ENCODE results near the gene CADM4. TPM values are rescaled to one million over a fixed set of nuclear protein-coding genes. Genes with fewer than 3 reads are reported as not detected.
"Not testable (repeated sequence)": the region's sequence is repeated elsewhere in the genome, so short reads cannot be mapped to it uniquely, and the experiment has no call there.

Gene CADM4, protein sequence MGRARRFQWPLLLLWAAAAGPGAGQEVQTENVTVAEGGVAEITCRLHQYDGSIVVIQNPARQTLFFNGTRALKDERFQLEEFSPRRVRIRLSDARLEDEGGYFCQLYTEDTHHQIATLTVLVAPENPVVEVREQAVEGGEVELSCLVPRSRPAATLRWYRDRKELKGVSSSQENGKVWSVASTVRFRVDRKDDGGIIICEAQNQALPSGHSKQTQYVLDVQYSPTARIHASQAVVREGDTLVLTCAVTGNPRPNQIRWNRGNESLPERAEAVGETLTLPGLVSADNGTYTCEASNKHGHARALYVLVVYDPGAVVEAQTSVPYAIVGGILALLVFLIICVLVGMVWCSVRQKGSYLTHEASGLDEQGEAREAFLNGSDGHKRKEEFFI
- polyA plus RNA-seq (2013, experiment 1 of 4): 36.9 TPM
- 44.0 TPM for polyA plus RNA-seq (2013, experiment 2 of 4)
- polyA plus RNA-seq (2013, experiment 3 of 4): 32.5 TPM
- 34.5 TPM for polyA plus RNA-seq (2013, experiment 4 of 4)

DNA sequence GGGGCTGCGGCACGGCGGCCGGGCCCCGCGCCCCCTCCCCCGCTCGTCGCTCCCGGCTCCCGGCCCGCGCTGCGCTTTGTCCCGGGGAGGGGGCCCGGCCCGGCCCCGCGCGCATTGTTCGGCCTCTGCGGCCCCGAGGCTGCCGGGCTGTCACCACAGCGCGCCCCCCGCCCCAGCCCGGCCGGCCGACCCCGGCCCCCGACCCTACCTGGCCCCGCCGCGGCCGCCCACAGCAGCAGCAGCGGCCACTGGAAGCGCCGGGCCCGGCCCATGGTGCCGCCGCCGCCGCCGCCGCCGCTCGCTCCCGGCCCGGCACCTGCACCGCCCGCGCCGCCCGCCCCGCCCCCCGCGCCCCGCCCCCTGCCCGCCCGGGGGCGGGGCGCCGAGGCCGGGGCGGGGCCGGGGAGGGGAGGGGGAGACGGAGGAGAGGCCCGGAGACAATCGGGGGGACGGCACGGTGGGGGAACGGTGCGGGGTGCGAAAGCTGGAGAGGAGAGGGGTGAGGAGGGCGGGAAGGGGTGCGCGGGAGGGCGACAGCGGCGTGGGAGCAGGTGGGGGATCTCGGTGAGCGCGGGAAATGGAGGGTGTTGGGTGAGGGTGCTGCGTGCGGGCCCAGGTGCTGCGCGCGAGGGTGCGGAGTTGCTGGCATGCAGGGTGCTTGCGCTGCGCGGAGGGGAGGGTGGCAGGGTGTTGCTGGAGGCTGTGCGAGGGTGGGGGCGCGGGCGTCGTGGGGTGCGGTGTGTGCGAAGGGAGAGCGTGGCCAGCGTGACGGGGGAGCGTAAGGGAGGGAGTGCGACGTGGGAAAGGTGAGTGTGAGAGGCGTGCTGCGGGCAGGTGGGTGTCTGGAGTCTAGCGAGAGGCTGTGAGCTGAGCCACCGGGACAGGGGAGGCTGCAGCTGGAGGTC lies at the start of gene CADM4:
TSS of gene CADM4 (minus strand) at position 332 of the 905 bp plus-strand sequence. CDS start at position 272, 60 bp downstream.
- Histone ChIP-seq H3K27me3 (ENCODE audit: control insufficient read depth, insufficient read depth, low read length, poor library complexity, severe bottlenecking) (peaks cover 46% of the 10 kb centered on the region), H3K36me3 (ENCODE audit: control insufficient read depth, insufficient read depth, low read length) (no peaks in the 10 kb centered on the region)
- WGBS, 2 experiments: 1% methylated on average over 110 of the region's 110 CpGs

DNA sequence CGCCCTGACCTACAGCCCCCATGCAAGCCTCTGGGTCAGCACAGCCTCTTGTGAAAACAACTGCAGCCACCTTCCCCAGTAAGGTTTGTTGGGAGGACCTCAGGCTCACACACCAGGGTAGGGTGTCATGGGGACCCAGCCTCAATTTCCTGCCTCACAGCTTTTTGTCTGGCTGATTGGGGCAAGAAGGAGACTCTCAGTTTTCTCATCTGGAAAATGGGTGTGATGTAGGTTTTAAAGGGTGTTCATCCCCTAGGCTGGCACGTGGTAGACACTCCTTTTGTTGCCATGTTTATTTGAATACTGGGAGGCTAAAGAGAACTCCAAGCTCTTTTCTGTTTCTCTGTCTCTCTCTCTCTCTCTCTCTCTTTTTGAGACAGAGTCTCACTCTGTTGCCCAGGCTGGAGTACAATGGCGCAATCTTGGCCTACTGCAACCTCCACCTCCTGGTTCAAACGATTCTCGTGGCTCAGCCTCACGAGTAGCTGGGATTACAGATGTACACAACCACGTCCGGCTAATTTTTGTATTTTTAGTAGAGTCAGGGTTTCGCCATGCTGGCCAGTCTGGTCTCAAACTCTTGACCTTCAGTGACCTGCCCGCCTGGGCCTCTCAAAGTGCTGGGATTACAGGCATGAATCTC lies 48.5 kb upstream of the CADM4 start:
- H3K27me3 ChIP-seq (ENCODE audit: control insufficient read depth, insufficient read depth, low read length, poor library complexity, severe bottlenecking): no peaks in the 10 kb centered on the region
- H3K9me3 ChIP-seq (ENCODE audit: control insufficient read depth, low read length): no peaks in the 10 kb centered on the region
- H3K4me1 ChIP-seq (ENCODE audit: control insufficient read depth, insufficient read depth, low read length): peaks cover 11% of the 10 kb centered on the region
- whole genome bisulfite sequencing, 2 experiments: 86 to 88% methylated on average over 10 of the region's 10 CpGs
- no peak overlapping the region for H3K27ac ChIP-seq (ENCODE audit: insufficient read depth, low read depth, low read length, poor library complexity, severe bottlenecking)
- H3K4me3 ChIP-seq (ENCODE audit: insufficient read depth, low read depth, low read length): no peak overlapping the region
- no peaks in the 10 kb centered on the region for H3K36me3 ChIP-seq (ENCODE audit: control insufficient read depth, insufficient read depth, low read length)

More for the DNA sequence above, at the start of gene CADM4:
- peak within 1 kb of the TSS; percentile 73 for H3K4me3 ChIP-seq (ENCODE audit: insufficient read depth, low read depth, low read length)
- H3K4me1 ChIP-seq (ENCODE audit: control insufficient read depth, insufficient read depth, low read length): peaks cover 20% of the 10 kb centered on the region
- no peak within 1 kb of the TSS for H3K27ac ChIP-seq (ENCODE audit: insufficient read depth, low read depth, low read length, poor library complexity, severe bottlenecking)
- H3K9me3 ChIP-seq (ENCODE audit: control insufficient read depth, low read length): no peaks in the 10 kb centered on the region

DNA sequence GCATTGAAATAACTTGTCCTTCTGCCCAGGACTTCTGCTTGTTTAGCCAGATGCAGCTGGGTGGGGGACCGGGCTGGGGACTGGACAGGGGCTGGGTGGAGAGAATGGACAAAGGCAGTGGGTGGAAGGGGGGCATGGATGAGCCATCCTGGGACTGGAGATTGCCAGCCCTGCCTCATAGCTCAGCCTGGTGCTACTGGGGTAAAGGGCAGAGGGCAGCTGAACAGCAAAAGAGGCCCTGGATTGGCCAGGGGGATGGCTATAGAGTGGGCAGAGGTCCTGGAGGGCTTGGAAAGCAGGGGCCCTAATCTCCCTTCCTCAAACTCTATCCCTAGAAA lies 48.0 kb upstream of the CADM4 start:
- H3K4me1 ChIP-seq (ENCODE audit: control insufficient read depth, insufficient read depth, low read length): peaks cover 11% of the 10 kb centered on the region
- H3K36me3 ChIP-seq (ENCODE audit: control insufficient read depth, insufficient read depth, low read length): no peaks in the 10 kb centered on the region
- no peaks in the 10 kb centered on the region for H3K9me3 ChIP-seq (ENCODE audit: control insufficient read depth, low read length)
- peak overlapping the region; percentile 77 for H3K27ac ChIP-seq (ENCODE audit: insufficient read depth, low read depth, low read length, poor library complexity, severe bottlenecking)
- no peaks in the 10 kb centered on the region for H3K27me3 ChIP-seq (ENCODE audit: control insufficient read depth, insufficient read depth, low read length, poor library complexity, severe bottlenecking)
- no peak overlapping the region for H3K4me3 ChIP-seq (ENCODE audit: insufficient read depth, low read depth, low read length)
- 84 to 92% methylated on average over 1 of the region's 1 CpG for WGBS, 2 experiments

DNA sequence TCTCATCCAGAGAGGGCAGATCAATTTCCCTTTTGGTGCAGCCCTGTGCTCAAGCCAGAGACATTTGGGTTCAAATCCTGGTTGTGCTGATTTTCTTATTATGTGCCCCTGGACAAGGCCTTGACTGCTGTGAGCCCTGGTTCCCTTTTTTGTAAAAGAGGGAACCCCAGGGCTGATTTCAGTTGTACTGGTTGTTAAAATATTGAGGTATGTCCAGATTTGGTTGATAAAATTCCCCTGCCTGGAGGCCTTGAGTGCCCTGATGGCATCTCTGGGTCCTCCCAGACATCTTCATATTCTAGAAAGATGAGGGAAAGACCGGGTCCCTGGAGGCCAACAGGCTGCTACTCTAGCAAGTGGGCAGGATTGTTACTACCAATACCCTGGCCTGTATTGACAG lies 44.7 kb upstream of the CADM4 start:
- Histone ChIP-seq H3K4me3 (ENCODE audit: insufficient read depth, low read depth, low read length) (no peak overlapping the region), H3K27ac (ENCODE audit: insufficient read depth, low read depth, low read length, poor library complexity, severe bottlenecking) (no peak overlapping the region), H3K9me3 (ENCODE audit: control insufficient read depth, low read length) (no peaks in the 10 kb centered on the region), H3K36me3 (ENCODE audit: control insufficient read depth, insufficient read depth, low read length) (no peaks in the 10 kb centered on the region), H3K27me3 (ENCODE audit: control insufficient read depth, insufficient read depth, low read length, poor library complexity, severe bottlenecking) (no peaks in the 10 kb centered on the region), H3K4me1 (ENCODE audit: control insufficient read depth, insufficient read depth, low read length) (peaks cover 11% of the 10 kb centered on the region)
- 86 to 97% methylated on average over 1 of the region's 1 CpG for WGBS, 2 experiments

DNA sequence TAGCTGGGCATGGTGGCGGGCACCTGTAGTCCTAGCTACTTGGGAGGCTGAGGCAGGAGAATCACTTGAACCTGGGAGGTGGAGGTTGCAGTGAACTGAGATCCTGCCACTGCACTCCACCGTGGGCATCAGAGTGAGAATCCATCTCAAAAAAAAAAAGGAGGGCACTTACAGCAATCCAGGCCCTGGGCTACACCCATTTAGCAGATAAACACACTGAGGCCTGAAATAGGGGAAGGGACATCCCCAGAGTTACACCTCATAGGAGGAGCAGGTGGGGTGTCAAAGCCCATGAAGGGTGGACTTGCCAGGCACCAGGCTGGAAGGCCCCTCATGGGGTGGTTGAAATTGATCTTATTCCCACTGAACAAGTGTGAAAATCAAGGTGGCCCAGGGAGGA lies 44.3 kb upstream of the CADM4 start:
- Histone ChIP-seq H3K27me3 (ENCODE audit: control insufficient read depth, insufficient read depth, low read length, poor library complexity, severe bottlenecking) (no peaks in the 10 kb centered on the region), H3K36me3 (ENCODE audit: control insufficient read depth, insufficient read depth, low read length) (no peaks in the 10 kb centered on the region), H3K9me3 (ENCODE audit: control insufficient read depth, low read length) (no peaks in the 10 kb centered on the region), H3K27ac (ENCODE audit: insufficient read depth, low read depth, low read length, poor library complexity, severe bottlenecking) (no peak overlapping the region), H3K4me1 (ENCODE audit: control insufficient read depth, insufficient read depth, low read length) (peaks cover 11% of the 10 kb centered on the region), H3K4me3 (ENCODE audit: insufficient read depth, low read depth, low read length) (no peak overlapping the region)
- WGBS, 2 experiments: 92% methylated on average over 2 of the region's 2 CpGs

DNA sequence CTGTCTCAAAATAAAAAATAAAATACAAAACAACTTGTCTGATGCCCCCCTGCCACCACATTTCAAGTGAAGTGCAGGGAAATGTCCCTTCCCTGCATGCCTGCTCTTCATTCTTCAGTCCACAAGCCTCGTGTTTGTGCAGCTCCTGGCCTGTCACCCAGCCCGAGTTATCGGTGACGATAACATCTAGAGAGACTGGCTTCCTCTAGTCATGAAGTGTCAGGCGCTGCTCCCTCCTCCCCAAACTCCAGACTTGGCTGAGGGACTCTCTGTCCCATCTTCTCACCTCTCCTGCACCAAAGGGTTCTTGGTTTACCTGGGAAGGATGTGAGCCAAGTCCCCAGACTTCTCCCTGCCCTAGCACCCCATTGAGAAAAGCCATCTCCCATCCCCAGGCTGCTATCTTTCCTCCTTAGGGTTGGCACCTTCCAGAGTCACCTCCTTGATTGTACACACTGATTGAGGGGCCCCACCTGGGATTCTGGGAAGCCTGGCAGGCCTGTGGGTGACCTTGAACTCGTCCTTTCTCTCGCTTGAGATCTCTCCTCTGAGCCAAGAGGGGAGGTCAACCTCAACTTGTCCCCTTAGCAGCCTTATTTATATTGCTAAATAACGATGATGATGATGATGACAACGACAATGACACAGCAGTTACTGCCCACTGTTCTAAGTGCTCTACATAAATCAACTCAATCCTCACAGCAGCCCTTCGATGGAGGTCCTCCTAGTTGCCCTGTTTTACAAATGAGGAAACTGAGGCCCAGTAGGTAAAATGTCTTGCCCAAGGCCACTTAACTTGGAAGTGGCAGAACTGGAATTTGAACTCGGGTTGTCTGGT lies 43.4 kb upstream of the CADM4 start:
- Histone ChIP-seq H3K4me1 (ENCODE audit: control insufficient read depth, insufficient read depth, low read length) (peaks cover 7% of the 10 kb centered on the region), H3K36me3 (ENCODE audit: control insufficient read depth, insufficient read depth, low read length) (no peaks in the 10 kb centered on the region), H3K27me3 (ENCODE audit: control insufficient read depth, insufficient read depth, low read length, poor library complexity, severe bottlenecking) (no peaks in the 10 kb centered on the region), H3K4me3 (ENCODE audit: insufficient read depth, low read depth, low read length) (no peak overlapping the region), H3K9me3 (ENCODE audit: control insufficient read depth, low read length) (no peaks in the 10 kb centered on the region), H3K27ac (ENCODE audit: insufficient read depth, low read depth, low read length, poor library complexity, severe bottlenecking) (no peak overlapping the region)
- 84 to 85% methylated on average over 10 to 11 of the region's 11 CpGs for WGBS, 2 experiments

DNA sequence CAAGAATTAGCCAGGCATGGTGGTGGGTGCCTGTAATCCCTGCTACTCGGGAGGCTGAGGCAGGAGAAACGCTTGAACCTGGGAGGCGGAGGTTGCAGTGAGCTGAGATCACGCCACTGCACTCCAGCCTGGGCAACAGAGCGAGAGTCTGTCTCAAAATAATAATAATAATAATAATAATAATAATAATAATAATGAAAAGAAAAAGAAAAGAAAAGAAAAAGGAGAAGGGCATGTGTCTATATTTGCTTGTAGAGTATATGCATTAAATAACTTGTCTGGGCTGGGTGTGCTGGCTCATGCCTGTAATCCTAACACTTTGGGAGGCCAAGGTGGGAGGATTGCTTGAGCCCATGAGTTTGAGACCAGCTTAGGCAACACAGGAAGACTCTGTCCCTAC lies 42.6 kb upstream of the CADM4 start:
- H3K27me3 ChIP-seq (ENCODE audit: control insufficient read depth, insufficient read depth, low read length, poor library complexity, severe bottlenecking); H3K27ac ChIP-seq (ENCODE audit: insufficient read depth, low read depth, low read length, poor library complexity, severe bottlenecking); H3K4me3 ChIP-seq (ENCODE audit: insufficient read depth, low read depth, low read length); H3K9me3 ChIP-seq (ENCODE audit: control insufficient read depth, low read length); H3K4me1 ChIP-seq (ENCODE audit: control insufficient read depth, insufficient read depth, low read length); H3K36me3 ChIP-seq (ENCODE audit: control insufficient read depth, insufficient read depth, low read length): not testable (repeated sequence)
- 91 to 100% methylated on average over 3 to 4 of the region's 5 CpGs for WGBS, 2 experiments

DNA sequence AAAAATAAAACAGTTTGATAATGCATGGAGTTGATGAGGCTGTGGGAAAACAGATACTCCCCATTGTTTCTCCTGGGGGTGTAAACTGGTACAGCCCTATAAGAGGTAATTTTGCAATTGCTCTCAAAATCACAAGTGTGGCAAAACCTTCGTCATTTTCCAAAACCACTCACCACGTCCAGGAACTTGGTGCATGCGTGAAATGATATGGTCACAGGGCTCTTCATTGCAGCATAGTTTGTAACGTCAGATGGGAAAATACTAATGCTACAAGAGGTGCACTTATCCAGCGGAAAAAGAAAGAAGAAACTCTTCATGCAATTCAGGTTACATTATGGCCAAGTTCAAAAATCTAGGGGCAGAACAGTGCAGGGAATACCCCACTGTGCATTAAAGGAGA lies 42.2 kb upstream of the CADM4 start:
- no peaks in the 10 kb centered on the region for H3K27me3 ChIP-seq (ENCODE audit: control insufficient read depth, insufficient read depth, low read length, poor library complexity, severe bottlenecking)
- H3K36me3 ChIP-seq (ENCODE audit: control insufficient read depth, insufficient read depth, low read length): no peaks in the 10 kb centered on the region
- H3K4me3 ChIP-seq (ENCODE audit: insufficient read depth, low read depth, low read length): no peak overlapping the region
- H3K27ac ChIP-seq (ENCODE audit: insufficient read depth, low read depth, low read length, poor library complexity, severe bottlenecking): no peak overlapping the region
- H3K9me3 ChIP-seq (ENCODE audit: control insufficient read depth, low read length): no peaks in the 10 kb centered on the region
- H3K4me1 ChIP-seq (ENCODE audit: control insufficient read depth, insufficient read depth, low read length): no peaks in the 10 kb centered on the region
- 93% methylated on average over 5 of the region's 5 CpGs for WGBS, 2 experiments

DNA sequence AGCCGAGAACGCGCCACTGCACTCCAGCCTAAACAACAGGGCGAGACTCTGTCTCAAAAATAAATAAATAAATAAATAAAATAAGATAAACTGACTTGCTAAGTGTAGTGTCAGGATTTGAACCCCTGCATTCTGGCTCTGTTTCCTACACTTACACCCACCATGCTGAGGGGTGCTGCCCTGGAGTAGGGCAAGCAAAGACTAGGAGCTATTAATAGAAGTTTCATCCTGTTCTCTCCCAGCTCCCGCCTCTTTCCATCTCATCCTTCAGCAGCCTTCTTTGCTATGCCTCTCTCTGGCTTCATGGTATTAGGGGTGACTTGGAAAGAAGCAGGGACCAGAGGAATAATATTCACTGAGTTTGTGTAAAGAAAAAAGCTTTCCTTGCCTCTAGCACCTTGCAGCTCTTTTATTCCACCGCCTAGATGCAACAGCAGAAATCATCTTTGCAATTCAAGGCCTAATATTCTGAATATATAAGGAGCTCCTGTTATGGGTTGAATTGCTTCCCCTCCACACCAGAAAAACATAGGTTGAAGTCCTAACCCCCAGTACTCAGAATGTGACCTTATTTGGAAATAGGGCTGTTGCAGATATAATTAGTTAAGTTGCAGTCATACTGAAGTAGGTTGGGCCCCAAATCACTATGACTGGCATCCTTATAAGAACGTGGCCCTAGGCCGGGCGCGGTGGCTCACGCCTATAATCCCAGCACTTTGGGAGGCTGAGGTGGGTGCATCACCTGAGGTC lies 39.0 kb upstream of the CADM4 start:
- Histone ChIP-seq H3K9me3 (ENCODE audit: control insufficient read depth, low read length) (no peaks in the 10 kb centered on the region), H3K27me3 (ENCODE audit: control insufficient read depth, insufficient read depth, low read length, poor library complexity, severe bottlenecking) (no peaks in the 10 kb centered on the region), H3K4me3 (ENCODE audit: insufficient read depth, low read depth, low read length) (no peak overlapping the region), H3K36me3 (ENCODE audit: control insufficient read depth, insufficient read depth, low read length) (no peaks in the 10 kb centered on the region), H3K27ac (ENCODE audit: insufficient read depth, low read depth, low read length, poor library complexity, severe bottlenecking) (no peak overlapping the region), H3K4me1 (ENCODE audit: control insufficient read depth, insufficient read depth, low read length) (no peaks in the 10 kb centered on the region)
- WGBS, 2 experiments: 86 to 93% methylated on average over 8 to 10 of the region's 11 CpGs

All from ectodermal cell (in vitro differentiated cells).